OCI-LY1 (cell line): ENCODE measurements around the gene KDM3A.

Source experiments
- H2AFZ ChIP-seq: fragments of 200-600 bp; sonication (generic), shearing (Covaris generic); 2 replicates; pipeline ENCODE4 v1.6.0; 2014; ENCODE audit warnings: antibody characterized with exemption, mild to moderate bottlenecking, low read length
- H3F3A ChIP-seq: fragments of 200-600 bp; sonication (generic), shearing (Covaris generic); 2 replicates; pipeline ENCODE4 v1.6.0; 2014; ENCODE audit warnings: mild to moderate bottlenecking, antibody characterized with exemption, low read length, moderate library complexity; ENCODE audit not compliant: insufficient read depth
- H3K27ac ChIP-seq: fragments of 200-600 bp; sonication (generic); 2 replicates; pipeline ENCODE4 v1.5.1; 2014; ENCODE audit warnings: low read length, mixed run types, mild to moderate bottlenecking, low read depth; ENCODE audit not compliant: poor library complexity, severe bottlenecking
- H3K27me3 ChIP-seq: fragments of 200-600 bp; sonication (generic); 2 replicates; pipeline ENCODE4 v1.6.0; 2014; ENCODE audit warnings: antibody characterized with exemption, mild to moderate bottlenecking, low read length, moderate library complexity; ENCODE audit not compliant: insufficient read depth
- H3K36me3 ChIP-seq: fragments of 200-600 bp; sonication (generic); 2 replicates; pipeline ENCODE4 v1.6.1; 2014; ENCODE audit warnings: mild to moderate bottlenecking, antibody characterized with exemption, low read length, moderate library complexity, mixed read lengths; ENCODE audit not compliant: insufficient read depth
- H3K4me1 ChIP-seq: fragments of 200-600 bp; sonication (generic); 2 replicates; pipeline ENCODE4 v1.5.1; 2014; ENCODE audit warnings: mild to moderate bottlenecking, low read length, moderate library complexity; ENCODE audit not compliant: insufficient read depth, severe bottlenecking
- H3K4me2 ChIP-seq: fragments of 200-600 bp; sonication (generic), shearing (Covaris generic); 2 replicates; pipeline ENCODE4 v1.6.1; 2014; ENCODE audit warnings: low read length
- H3K4me3 ChIP-seq: fragments of 200-600 bp; sonication (generic); 2 replicates; pipeline ENCODE4 v1.5.1; 2014; ENCODE audit warnings: low read length, low read depth, mild to moderate bottlenecking, mixed read lengths; ENCODE audit not compliant: poor library complexity, severe bottlenecking
- H3K79me2 ChIP-seq: fragments of 200-600 bp; shearing (Covaris generic); 2 replicates; pipeline ENCODE4 v1.6.1; 2016; ENCODE audit warnings: mixed run types, low read length, mixed read lengths; ENCODE audit not compliant: insufficient read depth
- H3K9ac ChIP-seq: fragments of 200-600 bp; sonication (generic), shearing (Covaris generic); 2 replicates; pipeline ENCODE4 v1.6.1; 2014; ENCODE audit warnings: mild to moderate bottlenecking, low read length, mixed read lengths
- H3K9me2 ChIP-seq: fragments of 200-600 bp; sonication (generic), shearing (Covaris generic); 2 replicates; pipeline ENCODE4 v1.6.1; 2014; ENCODE audit warnings: low read depth, mild to moderate bottlenecking, low read length, mixed read lengths
- H3K9me3 ChIP-seq: fragments of 200-600 bp; shearing (Covaris generic); 2 replicates; pipeline ENCODE4 v1.6.1; 2014; ENCODE audit warnings: low read length, mixed read lengths
- H4K20me1 ChIP-seq: fragments of 200-600 bp; sonication (generic), shearing (Covaris generic); 2 replicates; pipeline ENCODE4 v1.6.0; 2016; ENCODE audit warnings: mild to moderate bottlenecking, low read length; ENCODE audit not compliant: insufficient read depth
- EZH2 ChIP-seq: fragments of 200-600 bp; sonication (generic), shearing (Covaris generic); IDR thresholded peaks from 2 replicates; pipeline ENCODE4 v1.8.0; 2017; ENCODE audit warnings: borderline replicate concordance, mixed run types, mild to moderate bottlenecking, antibody characterized with exemption, low read length, moderate library complexity, mixed read lengths
- TF ChIP-seq, protein P1 (sequence below): fragments of 200-600 bp; sonication (generic), shearing (Covaris generic); IDR thresholded peaks from 2 replicates; pipeline ENCODE4 v1.5.1; 2017; ENCODE audit warnings: mild to moderate bottlenecking, antibody characterized with exemption, low read length, moderate library complexity, mixed read lengths

KDM3A gene

GRCh38 chr2:86430368-86430767, 10.8 kb upstream of the KDM3A start:
- H3K4me1 ChIP-seq: no peaks in the 10 kb centered on the region
- no peaks in the 10 kb centered on the region for H3K79me2 ChIP-seq
- no peaks in the 10 kb centered on the region for H3F3A ChIP-seq
- H3K9ac ChIP-seq: no peak overlapping the region
- H2AFZ ChIP-seq: no peak overlapping the region
- H3K4me2 ChIP-seq: no peak overlapping the region
- no peaks in the 10 kb centered on the region for H3K9me3 ChIP-seq
- TF ChIP-seq, protein P1, sequence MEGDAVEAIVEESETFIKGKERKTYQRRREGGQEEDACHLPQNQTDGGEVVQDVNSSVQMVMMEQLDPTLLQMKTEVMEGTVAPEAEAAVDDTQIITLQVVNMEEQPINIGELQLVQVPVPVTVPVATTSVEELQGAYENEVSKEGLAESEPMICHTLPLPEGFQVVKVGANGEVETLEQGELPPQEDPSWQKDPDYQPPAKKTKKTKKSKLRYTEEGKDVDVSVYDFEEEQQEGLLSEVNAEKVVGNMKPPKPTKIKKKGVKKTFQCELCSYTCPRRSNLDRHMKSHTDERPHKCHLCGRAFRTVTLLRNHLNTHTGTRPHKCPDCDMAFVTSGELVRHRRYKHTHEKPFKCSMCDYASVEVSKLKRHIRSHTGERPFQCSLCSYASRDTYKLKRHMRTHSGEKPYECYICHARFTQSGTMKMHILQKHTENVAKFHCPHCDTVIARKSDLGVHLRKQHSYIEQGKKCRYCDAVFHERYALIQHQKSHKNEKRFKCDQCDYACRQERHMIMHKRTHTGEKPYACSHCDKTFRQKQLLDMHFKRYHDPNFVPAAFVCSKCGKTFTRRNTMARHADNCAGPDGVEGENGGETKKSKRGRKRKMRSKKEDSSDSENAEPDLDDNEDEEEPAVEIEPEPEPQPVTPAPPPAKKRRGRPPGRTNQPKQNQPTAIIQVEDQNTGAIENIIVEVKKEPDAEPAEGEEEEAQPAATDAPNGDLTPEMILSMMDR: no peak
- TF ChIP-seq EZH2: no peak
- H3K9me2 ChIP-seq: no peaks in the 10 kb centered on the region
- H3K4me3 ChIP-seq: no peak overlapping the region
- H4K20me1 ChIP-seq: no peaks in the 10 kb centered on the region
- no peaks in the 10 kb centered on the region for H3K36me3 ChIP-seq
- H3K27ac ChIP-seq: no peak overlapping the region
- H3K27me3 ChIP-seq: no peaks in the 10 kb centered on the region

GRCh38 chr2:86433137-86433536, 8.0 kb upstream of the KDM3A start:
- H3K4me3 ChIP-seq: no peak overlapping the region
- no peaks in the 10 kb centered on the region for H3F3A ChIP-seq
- H3K9me2 ChIP-seq: no peaks in the 10 kb centered on the region

GRCh38 chr2:86434290-86434689, 6.9 kb upstream of the KDM3A start:
- Histone ChIP-seq H3K9ac (no peak overlapping the region), H3K79me2 (no peaks in the 10 kb centered on the region), H3K36me3 (no peaks in the 10 kb centered on the region), H3K4me3 (no peak overlapping the region), H3F3A (no peaks in the 10 kb centered on the region), H3K9me3 (peaks cover 8% of the 10 kb centered on the region; the same call in 1 of the 2 replicates), H3K4me1 (no peaks in the 10 kb centered on the region), H2AFZ (no peak overlapping the region), H3K9me2 (no peaks in the 10 kb centered on the region), H3K4me2 (no peak overlapping the region), H3K27ac (no peak overlapping the region), H4K20me1 (no peaks in the 10 kb centered on the region), H3K27me3 (no peaks in the 10 kb centered on the region)
- TF ChIP-seq, protein P1: no peak
- TF ChIP-seq EZH2: no peak

More at GRCh38 chr2:86433137-86433536, 8.0 kb upstream of the KDM3A start:
- H4K20me1 ChIP-seq: no peaks in the 10 kb centered on the region
- no peak overlapping the region for H2AFZ ChIP-seq
- no peaks in the 10 kb centered on the region for H3K79me2 ChIP-seq
- H3K36me3 ChIP-seq: no peaks in the 10 kb centered on the region
- H3K9me3 ChIP-seq: 0 out of 2 replicates have a peak, but pooled peaks cover 2% of the 10 kb centered on the region
- H3K4me2 ChIP-seq: no peak overlapping the region
- H3K9ac ChIP-seq: no peak overlapping the region
- TF ChIP-seq, protein P1: no peak
- no peak for TF ChIP-seq EZH2
- H3K27me3 ChIP-seq: no peaks in the 10 kb centered on the region
- H3K27ac ChIP-seq: no peak overlapping the region
- H3K4me1 ChIP-seq: no peaks in the 10 kb centered on the region
